ENCODE data around the gene LDLRAP1.

The LDLRAP1 gene

GRCh38 chr1:25522031-25522655 lies 21.3 kb upstream of the LDLRAP1 start:
- no peak for DNase-seq (ENCODE audit: low read depth)
- no peak overlapping the region for H3K4me3 ChIP-seq (ENCODE audit: low read depth, low read length)

DNA sequence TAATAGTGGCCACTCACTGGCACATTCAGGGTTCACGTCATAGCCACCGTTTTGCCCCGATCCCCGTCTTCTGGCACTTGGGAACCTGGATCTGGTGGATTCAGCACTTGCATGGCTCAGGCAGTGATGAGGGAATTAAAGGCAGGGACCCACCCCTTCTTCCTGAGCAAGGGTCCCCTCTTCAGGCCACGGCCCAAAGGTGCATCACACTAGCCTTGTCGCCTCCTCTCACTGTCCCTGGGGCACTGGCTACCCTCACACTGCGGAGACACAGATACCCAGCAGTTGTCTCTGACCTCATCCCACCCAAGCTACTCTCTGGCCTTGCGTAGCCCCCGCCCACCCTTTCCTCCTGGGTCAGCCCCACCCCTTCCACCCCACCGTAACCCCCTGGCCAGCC lies 19.9 kb upstream of the LDLRAP1 start:
- no peak for DNase-seq (ENCODE audit: low read depth)

GRCh38 chr1:25524568-25525360 lies 18.6 kb upstream of the LDLRAP1 start:
- H3K4me3 ChIP-seq (ENCODE audit: low read depth, low read length) = no peak overlapping the region

More for the DNA sequence above, 19.9 kb upstream of the LDLRAP1 start:
- no peak overlapping the region for H3K4me3 ChIP-seq (ENCODE audit: low read depth, low read length)

GRCh38 chr1:25525361-25525688 lies 18.1 kb upstream of the LDLRAP1 start:
- DNase-seq (ENCODE audit: low read depth) = no peak
- no peak overlapping the region for H3K4me3 ChIP-seq (ENCODE audit: low read depth, low read length)

More at GRCh38 chr1:25524568-25525360, 18.6 kb upstream of the LDLRAP1 start:
- no peak for DNase-seq (ENCODE audit: low read depth)

DNA sequence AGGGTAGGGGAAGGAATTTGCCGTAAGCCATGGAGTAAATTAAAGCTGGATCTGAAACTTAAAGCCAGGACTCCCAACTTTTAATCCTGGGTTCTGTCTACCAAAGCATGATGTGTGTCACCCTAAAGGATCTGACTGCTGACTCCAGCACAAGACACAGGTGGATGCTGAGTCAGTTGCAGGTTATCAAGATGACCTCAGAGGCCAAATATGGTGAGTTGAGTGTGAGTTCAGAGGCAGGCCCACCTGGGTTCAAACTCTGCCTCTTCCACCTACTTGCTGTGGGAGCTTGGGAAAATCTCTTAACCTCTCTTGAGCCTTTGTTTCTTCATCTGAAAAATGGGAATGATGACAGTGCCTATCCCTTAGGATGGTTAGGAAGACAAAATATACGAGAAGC lies 16.7 kb upstream of the LDLRAP1 start:
- H3K4me3 ChIP-seq (ENCODE audit: low read depth, low read length) = no peak overlapping the region
- DNase-seq (ENCODE audit: low read depth) = no peak

GRCh38 chr1:25527226-25527846 lies 16.1 kb upstream of the LDLRAP1 start:
- DNase-seq (ENCODE audit: low read depth) = no peak
- no peak overlapping the region for H3K4me3 ChIP-seq (ENCODE audit: low read depth, low read length)

GRCh38 chr1:25527946-25528595 lies 15.3 kb upstream of the LDLRAP1 start:
- no peak for DNase-seq (ENCODE audit: low read depth)
- no peak overlapping the region for H3K4me3 ChIP-seq (ENCODE audit: low read depth, low read length)

GRCh38 chr1:25528881-25529517 lies 14.4 kb upstream of the LDLRAP1 start:
- no peak overlapping the region for H3K4me3 ChIP-seq (ENCODE audit: low read depth, low read length)
- DNase-seq (ENCODE audit: low read depth) = no peak

DNA sequence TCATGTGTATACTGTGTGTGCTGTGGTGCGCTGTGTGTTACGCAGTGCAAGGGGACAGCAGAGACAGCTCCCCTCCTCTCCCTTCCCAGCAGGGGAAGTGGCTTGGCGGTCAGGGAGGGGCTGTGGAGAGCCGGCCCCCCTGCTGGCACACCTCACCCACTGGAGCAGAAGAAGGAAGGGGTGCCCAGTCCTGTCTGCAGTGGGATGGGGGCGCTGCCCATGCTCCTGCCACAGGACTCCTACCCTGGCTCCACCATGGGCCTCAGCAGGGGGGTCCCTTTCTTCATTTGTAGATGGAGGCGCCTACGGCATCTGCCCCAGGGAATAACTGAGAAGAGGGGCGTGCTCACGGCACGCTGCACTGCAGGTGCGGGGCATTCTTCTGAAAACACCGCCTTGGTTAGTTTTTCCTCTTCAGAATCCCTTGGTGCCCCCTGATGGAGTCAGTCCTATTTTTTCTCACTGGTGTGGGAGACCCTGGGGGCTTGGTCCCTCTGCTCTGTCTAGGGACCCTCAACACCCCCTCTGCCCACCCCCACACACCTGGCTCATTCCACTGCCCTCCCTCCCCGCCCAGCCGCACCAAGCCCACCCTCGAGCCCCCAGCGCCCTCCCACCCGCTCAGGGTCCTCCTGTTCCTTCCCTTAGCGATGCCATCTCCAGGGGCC lies 13.8 kb upstream of the LDLRAP1 start:
- H3K4me3 ChIP-seq (ENCODE audit: low read depth, low read length) = no peak overlapping the region
- DNase-seq (ENCODE audit: low read depth) = no peak

- H3K4me3 ChIP-seq (ENCODE audit: low read depth, low read length) = no peak overlapping the region
- no peak for DNase-seq (ENCODE audit: low read depth)
Observed at GRCh38 chr1:25530186-25531081, 13.0 kb upstream of the LDLRAP1 start.

DNA sequence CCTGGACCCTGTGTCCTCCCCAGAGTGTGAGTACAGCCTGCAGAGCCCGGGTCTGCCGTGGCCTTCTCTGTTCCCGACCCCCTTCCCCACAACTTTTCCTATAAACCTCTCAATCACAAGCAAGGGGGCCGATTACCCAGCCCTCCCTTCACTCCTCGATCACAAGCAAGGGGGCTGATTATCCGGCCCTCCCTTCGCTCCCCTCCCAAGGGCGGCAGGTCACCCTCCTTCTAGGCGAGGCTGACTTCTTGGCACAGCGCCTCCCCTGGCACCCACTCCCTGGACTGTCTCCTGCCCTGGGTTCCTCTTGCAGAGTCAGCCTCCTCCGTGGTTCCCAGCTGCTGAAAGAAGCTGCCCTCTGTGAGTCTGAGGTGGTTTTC lies 12.3 kb upstream of the LDLRAP1 start:
- H3K4me3 ChIP-seq (ENCODE audit: low read depth, low read length) = no peak overlapping the region
- DNase-seq (ENCODE audit: low read depth) = no peak

DNA sequence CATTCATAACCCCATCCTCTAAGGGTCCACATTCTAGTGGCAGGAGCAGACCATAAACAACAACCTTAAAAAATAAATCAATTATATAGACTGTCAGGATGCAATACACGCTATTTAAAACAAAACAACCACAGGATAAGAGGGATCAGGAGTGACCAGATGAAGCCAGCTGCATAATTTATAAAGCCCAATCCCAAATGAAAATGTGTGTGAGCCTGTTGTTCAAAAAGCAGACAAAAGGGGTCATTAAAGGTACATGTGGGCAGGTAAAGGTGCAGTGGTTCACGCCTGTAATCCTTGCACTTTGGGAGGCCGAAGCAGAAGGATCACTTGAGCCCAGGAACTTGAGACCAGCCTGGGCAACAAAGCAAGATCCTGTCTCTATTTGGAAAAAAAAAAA lies 10.4 kb upstream of the LDLRAP1 start:
- no peak overlapping the region for H3K4me3 ChIP-seq (ENCODE audit: low read depth, low read length)
- no peak for DNase-seq (ENCODE audit: low read depth)

DNA sequence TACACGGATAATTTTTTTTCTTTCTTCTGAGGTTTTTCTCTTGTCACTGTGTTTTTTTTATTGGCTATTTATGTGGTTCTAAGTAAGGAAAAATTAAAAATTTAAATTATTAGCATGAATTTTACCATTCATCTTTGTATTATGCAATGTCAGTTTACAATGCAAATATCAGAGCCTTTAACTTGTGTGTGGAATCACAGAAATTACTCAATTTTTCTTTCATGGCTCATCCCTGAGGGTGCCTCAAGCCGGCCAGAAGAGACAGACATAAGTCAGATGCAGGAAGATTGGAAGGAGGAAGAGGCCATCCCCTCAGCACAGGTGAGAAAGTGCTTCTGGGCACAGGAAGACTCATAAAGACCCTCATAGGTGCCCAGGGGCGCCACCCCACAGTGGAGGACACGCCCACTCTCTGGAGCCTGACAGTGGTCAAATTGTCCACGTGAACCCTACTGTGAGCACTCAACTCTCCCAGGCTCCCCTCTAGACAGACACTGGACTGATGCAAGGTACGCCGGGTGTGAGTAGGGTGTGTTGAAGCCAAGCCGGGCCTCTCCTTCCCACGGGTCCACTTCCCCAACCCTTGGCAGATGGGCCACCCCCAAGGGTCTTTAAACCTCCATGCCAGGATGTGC lies 9.5 kb upstream of the LDLRAP1 start:
- no peak overlapping the region for H3K4me3 ChIP-seq (ENCODE audit: low read depth, low read length)
- no peak for DNase-seq (ENCODE audit: low read depth)

DNA sequence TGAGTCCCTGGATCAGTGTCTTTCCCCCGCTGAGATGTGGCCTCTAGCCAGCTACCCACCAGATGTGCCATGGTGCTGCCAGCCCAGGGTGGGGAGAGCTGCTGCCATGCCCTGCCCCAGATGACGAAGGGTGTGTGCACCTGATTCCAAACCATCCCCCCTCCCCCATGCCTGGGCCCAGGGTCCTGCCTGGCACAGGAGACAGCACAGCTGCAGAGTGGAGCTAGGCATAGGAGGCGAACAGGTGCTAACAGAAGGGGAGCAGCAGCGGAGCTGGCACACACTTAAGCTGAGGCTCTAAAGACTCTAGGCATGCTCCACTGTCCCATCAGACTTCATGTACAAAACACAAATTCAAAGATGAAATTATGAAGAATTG lies 9.0 kb upstream of the LDLRAP1 start:
- no peak overlapping the region for H3K4me3 ChIP-seq (ENCODE audit: low read depth, low read length)
- DNase-seq (ENCODE audit: low read depth) = no peak

DNA sequence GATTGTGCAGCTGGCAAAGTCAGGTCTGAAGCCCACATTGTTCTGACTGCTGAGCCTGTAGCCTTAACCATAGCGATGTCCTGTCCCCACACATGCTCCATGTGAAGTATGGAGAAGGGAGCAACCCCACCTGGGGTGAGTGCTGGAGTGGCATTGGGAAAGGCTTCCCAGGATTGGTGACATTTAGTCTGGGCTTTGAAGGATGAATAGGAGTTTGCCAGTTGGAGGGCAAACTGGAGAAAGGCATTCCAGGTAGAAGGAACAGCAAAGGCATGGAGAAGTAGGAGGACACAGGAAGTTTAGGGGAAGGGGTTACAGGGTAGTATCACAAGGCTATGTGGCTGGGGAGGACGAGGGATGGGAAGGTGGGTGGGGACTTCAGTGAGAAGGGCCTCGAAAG lies 7.3 kb upstream of the LDLRAP1 start:
- no peak for DNase-seq (ENCODE audit: low read depth)
- H3K4me3 ChIP-seq (ENCODE audit: low read depth, low read length) = no peak overlapping the region

DNA sequence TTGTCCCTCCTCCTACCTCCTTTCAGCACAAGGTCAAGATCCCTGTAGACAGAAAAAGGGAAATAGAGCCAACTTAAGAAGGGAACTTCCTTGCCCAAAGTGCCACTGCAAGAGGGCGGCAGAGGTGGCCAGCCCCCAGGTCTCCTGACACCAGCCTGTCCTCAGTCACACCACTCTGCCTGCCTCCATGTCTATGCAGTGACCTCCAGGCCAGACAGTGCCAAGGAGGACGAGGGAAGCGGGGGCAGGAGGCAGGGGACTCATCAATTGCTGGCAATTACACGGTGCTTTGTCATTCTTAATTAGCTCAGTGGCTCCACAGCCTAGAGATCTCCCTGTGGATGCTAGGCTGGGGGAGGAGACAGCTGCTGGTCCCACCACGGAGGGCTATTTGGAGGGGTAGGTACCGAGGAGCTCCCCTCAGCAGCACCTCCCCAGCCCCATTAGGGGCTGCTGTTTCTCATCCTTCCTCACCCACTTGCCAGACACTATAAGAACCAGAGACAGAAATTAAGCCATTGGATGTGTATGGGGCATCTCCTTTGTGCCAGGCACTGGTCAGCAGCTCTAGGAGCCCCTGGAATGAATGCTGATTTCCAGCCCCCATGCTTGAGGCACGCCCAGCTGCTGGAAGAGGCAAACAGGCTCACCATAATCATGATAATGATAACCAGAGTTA lies 6.1 kb upstream of the LDLRAP1 start:
- no peak for DNase-seq (ENCODE audit: low read depth)
- no peak overlapping the region for H3K4me3 ChIP-seq (ENCODE audit: low read depth, low read length)

- H3K4me3 ChIP-seq (ENCODE audit: low read depth, low read length) = no peak overlapping the region
- no peak for DNase-seq (ENCODE audit: low read depth)
Observed at GRCh38 chr1:25538191-25538767, 5.1 kb upstream of the LDLRAP1 start.

All from skeletal muscle cell (primary cell).